Left ventricle myocardium superior (tissue), 1 donor: ENCODE data around the gene SPARCL1. TPM values are rescaled to one million over a fixed set of nuclear protein-coding genes. Genes with fewer than 3 reads are reported as not detected.

Experiments used
- total RNA-seq: library from RNA; stranded (reverse); fragmentation: NEBNext Ultra II Directional; extraction: Animal tissue kit (Norgen Biotek cat#: 25700); gene quantifications from one replicate; pipeline ENCODE4 v1.2.1, GENCODE V29; 2021
- donor health status: DM: no; HTN: yes; CAD: no; lungs with severe emphysema.

The SPARCL1 gene
- total RNA-seq, 1 donor from 2014 or later, result 354 TPM

Other genes starting within 250 kb of the SPARCL1 start
- gene HSD17B13, start 206.5 kb downstream of the SPARCL1 start, total RNA-seq, result 0.15 TPM
- gene HSD17B11, start 138.2 kb downstream of the SPARCL1 start, total RNA-seq, result 13.5 TPM
- 31.1 TPM for gene NUDT9, start 106.8 kb downstream of the SPARCL1 start, total RNA-seq
- not detected for gene DSPP, start 79.2 kb upstream of the SPARCL1 start, total RNA-seq
- gene DMP1, start 120.9 kb upstream of the SPARCL1 start, total RNA-seq, result not detected